AG09309 (cell line): ENCODE data around the gene USP34.

Experiments
- DNase-seq: peaks from one replicate; pipeline ENCODE4 v3.0.0-alpha.2; 2010; ENCODE audit warnings: low read depth
- H3K4me3 ChIP-seq: 2 replicates; pipeline ENCODE4 v1.5.1; 2011; ENCODE audit warnings: mild to moderate bottlenecking, low read depth, low read length, moderate library complexity; ENCODE audit not compliant: control insufficient read depth
- TF ChIP-seq, protein P1 (sequence below): IDR thresholded peaks from 2 replicates; pipeline ENCODE4 v1.5.1; 2011; ENCODE audit warnings: mild to moderate bottlenecking, low read depth, low read length, inconsistent platforms; ENCODE audit not compliant: insufficient read depth, control insufficient read depth; ENCODE audit errors: missing control alignments

Gene USP34

GRCh38 chr2:61416871-61417645 is 53.8 kb downstream of the USP34 start:
- H3K4me3 ChIP-seq, result no peak overlapping the region
- no peak for DNase-seq
- TF ChIP-seq, protein P1, sequence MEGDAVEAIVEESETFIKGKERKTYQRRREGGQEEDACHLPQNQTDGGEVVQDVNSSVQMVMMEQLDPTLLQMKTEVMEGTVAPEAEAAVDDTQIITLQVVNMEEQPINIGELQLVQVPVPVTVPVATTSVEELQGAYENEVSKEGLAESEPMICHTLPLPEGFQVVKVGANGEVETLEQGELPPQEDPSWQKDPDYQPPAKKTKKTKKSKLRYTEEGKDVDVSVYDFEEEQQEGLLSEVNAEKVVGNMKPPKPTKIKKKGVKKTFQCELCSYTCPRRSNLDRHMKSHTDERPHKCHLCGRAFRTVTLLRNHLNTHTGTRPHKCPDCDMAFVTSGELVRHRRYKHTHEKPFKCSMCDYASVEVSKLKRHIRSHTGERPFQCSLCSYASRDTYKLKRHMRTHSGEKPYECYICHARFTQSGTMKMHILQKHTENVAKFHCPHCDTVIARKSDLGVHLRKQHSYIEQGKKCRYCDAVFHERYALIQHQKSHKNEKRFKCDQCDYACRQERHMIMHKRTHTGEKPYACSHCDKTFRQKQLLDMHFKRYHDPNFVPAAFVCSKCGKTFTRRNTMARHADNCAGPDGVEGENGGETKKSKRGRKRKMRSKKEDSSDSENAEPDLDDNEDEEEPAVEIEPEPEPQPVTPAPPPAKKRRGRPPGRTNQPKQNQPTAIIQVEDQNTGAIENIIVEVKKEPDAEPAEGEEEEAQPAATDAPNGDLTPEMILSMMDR, result no peak

DNA sequence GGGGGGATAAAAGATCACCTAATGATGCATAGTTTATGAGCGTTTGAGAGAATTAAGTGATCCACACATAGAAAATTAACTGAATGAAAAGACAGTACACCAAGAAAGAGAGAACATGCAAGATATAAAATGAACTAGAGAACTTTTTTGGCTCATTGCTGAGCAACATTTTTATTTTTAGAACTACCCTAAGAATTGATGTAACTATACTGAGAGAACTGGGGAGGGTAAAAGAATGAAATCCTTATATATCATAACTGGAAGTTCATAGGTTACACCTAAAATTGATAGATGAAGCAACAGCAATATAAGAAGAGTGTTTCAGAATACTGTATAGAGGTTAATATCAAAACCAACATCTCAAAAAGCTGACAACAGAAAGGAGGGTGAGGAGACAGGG is 55.6 kb downstream of the USP34 start:
- TF ChIP-seq, protein P1, result no peak
- no peak overlapping the region for H3K4me3 ChIP-seq
- DNase-seq, result no peak

DNA sequence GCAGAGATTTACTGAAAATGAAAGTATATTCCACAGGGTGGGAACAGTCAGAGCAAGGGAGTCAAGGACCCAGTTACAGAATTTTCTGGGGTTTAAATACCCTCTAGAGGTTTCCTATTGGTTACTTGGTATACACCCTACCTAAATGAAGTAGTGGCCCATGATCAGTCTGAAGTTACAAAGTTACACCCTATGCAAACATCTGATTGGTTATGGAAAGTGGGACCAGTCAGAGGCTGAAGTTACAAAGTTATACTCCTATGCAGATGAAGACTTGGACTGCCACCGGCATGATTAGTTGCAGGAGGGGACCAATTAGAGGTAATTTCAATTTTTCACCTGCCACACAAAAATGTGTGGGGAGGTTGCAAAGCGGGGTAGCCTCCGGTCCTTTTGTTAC is 56.2 kb downstream of the USP34 start:
- no peak overlapping the region for H3K4me3 ChIP-seq
- no peak for DNase-seq
- TF ChIP-seq, protein P1, result no peak

DNA sequence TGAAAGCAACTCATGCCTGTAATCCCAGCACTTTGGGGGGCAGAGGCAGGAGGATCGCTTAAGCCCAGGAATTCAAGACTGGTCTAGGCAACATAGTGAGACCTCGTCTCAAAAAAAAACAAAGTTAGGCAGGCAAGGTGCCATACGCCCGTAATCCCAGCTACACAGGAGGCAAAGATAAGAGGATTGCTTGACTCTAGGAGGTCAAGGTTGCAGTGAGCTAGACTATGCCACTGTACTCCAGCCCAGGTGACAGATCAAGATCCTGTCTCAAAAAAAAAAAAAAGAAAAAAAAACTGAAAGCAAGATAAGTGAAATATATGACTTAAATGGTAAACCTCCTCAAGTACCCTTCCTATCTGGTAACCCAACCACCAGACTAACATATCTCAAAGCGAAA is 59.8 kb downstream of the USP34 start:
- TF ChIP-seq, protein P1, result no peak
- H3K4me3 ChIP-seq, result no peak overlapping the region
- no peak for DNase-seq

- TF ChIP-seq, protein P1, result no peak
- no peak for DNase-seq
- no peak overlapping the region for H3K4me3 ChIP-seq
These were observed 60.7 kb downstream of the USP34 start for GRCh38 chr2:61410185-61410584.

GRCh38 chr2:61405813-61406212 is 65.1 kb downstream of the USP34 start:
- TF ChIP-seq, protein P1, result no peak
- DNase-seq, result no peak
- H3K4me3 ChIP-seq, result no peak overlapping the region
